ENCODE data around the gene CTSH. TPM values are rescaled to one million over a fixed set of nuclear protein-coding genes. Genes with fewer than 3 reads are reported as not detected.

CTSH gene
- total RNA-seq, 1 experiment from 2014 or later = 20.4 TPM

GRCh38 chr15:78978601-78979179, 33.8 kb upstream of the CTSH start (continued):
- TF ChIP-seq, protein P1, sequence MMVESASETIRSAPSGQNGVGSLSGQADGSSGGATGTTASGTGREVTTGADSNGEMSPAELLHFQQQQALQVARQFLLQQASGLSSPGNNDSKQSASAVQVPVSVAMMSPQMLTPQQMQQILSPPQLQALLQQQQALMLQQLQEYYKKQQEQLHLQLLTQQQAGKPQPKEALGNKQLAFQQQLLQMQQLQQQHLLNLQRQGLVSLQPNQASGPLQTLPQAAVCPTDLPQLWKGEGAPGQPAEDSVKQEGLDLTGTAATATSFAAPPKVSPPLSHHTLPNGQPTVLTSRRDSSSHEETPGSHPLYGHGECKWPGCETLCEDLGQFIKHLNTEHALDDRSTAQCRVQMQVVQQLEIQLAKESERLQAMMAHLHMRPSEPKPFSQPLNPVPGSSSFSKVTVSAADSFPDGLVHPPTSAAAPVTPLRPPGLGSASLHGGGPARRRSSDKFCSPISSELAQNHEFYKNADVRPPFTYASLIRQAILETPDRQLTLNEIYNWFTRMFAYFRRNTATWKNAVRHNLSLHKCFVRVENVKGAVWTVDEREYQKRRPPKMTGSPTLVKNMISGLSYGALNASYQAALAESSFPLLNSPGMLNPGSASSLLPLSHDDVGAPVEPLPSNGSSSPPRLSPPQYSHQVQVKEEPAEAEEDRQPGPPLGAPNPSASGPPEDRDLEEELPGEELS (CRISPR knock-in tag; IDR thresholded peaks at IDR 0.05) = no peak
- TF ChIP-seq, protein P2, sequence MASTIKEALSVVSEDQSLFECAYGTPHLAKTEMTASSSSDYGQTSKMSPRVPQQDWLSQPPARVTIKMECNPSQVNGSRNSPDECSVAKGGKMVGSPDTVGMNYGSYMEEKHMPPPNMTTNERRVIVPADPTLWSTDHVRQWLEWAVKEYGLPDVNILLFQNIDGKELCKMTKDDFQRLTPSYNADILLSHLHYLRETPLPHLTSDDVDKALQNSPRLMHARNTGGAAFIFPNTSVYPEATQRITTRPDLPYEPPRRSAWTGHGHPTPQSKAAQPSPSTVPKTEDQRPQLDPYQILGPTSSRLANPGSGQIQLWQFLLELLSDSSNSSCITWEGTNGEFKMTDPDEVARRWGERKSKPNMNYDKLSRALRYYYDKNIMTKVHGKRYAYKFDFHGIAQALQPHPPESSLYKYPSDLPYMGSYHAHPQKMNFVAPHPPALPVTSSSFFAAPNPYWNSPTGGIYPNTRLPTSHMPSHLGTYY (CRISPR knock-in tag; IDR thresholded peaks at IDR 0.05) = no peak

DNA sequence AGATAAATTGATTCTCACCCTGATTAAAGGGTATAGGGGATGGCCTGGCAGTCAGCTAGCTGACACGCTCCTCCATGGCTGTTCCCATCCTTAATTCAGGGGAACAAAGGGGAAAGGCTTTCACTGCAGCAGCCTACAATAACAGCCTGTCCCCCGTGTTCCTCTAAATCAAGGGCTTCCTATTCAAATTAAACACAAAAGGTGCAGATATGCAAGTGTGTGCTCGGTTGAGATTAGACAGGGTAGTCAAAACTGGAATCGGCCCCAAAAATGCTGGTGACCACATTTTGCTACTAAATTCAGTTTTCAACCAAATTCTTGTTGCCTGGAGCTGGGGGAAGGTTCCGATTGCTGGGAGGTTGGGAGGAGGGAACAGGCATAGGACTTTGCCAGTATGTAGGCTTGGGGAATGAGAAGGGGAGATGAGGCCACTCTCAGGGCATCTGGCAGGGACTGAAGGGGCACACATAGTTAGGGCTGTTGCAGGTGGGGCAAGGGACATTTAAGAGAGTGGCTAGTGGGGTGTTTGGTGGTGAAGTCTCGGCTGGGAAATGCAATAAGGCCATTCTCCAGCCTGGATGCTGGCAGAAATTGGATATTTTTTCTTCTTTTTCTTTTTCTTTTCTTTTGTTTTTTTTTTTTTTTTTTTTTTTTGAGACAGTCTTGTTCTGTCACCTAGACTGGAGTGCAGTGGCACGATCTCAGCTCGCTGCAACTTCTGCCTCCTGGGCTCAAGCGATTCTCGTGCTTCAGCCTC, 32.9 kb upstream of the CTSH start:
- no peaks in the 10 kb centered on the region for H3K36me3 Mint-ChIP-seq
- CTCF ChIA-PET = interaction anchor here (1.2 to 5.5 kb wide), 6 partner anchors 10 to 69 kb away, joined by 3 to 87 read pairs (median 13); no protein-coding TSS in a partner anchor
- DNase-seq (ENCODE audit: low spot score) (no peak), ATAC-seq (no peak)
- peaks cover 16% of the 10 kb centered on the region for H3K27me3 Mint-ChIP-seq (ENCODE audit: low read depth)
- peaks cover 11% of the 10 kb centered on the region for H3K4me1 Mint-ChIP-seq
- H3K4me3 Mint-ChIP-seq = no peak overlapping the region
- POLR2A ChIA-PET = no interaction called here
- no peak for TF ChIP-seq SP1 (CRISPR knock-in tag; conservative IDR thresholded peaks at IDR 0.05)
- TF ChIP-seq RORB (CRISPR knock-in tag; IDR thresholded peaks at IDR 0.05) = no peak
- TF ChIP-seq JUN (CRISPR knock-in tag; IDR thresholded peaks at IDR 0.05) = no peak
- TF ChIP-seq USF2 (CRISPR knock-in tag; IDR thresholded peaks at IDR 0.05) = no peak
- no peak for TF ChIP-seq ZNF138 (CRISPR knock-in tag; conservative IDR thresholded peaks at IDR 0.05)
- TF ChIP-seq FOXK1 (CRISPR knock-in tag; IDR thresholded peaks at IDR 0.05) = no peak
- no peak for TF ChIP-seq MAX (CRISPR knock-in tag; IDR thresholded peaks at IDR 0.05)
- TF ChIP-seq ZNF219 (CRISPR knock-in tag; IDR thresholded peaks at IDR 0.05; ENCODE audit: borderline replicate concordance) = no peak
- no peak for TF ChIP-seq PRDM15 (CRISPR knock-in tag; IDR thresholded peaks at IDR 0.05)
- TF ChIP-seq NFE2L1 (CRISPR knock-in tag; IDR thresholded peaks at IDR 0.05) = no peak
- no peak overlapping the region for H3K27ac Mint-ChIP-seq
- H3K9me3 Mint-ChIP-seq = no peaks in the 10 kb centered on the region

DNA sequence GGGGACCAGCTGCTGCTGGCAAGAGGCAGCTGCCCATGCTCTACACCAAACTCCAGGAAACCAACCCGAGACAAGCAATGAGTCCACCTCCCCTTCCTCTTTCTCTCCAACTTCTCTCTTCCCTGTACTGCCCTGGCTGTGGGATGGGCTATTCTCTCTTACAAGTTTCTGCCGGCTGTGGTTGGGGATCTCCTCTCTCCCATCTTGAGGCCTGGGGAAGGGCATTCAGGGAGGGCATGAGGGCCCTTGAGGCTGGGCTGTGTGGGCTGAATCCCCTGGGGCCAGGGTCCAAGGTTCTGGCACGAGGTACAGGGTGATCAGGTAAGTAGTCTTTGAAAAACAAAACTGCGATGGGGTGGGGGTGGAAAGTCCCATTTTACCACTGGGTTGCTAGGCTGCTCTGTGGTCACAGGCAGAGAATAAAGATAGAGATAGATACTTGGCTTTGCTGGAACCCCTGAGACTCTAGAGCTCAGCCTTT, 32.3 kb upstream of the CTSH start:
- peaks cover 16% of the 10 kb centered on the region for H3K27me3 Mint-ChIP-seq (ENCODE audit: low read depth)
- no peak for ATAC-seq
- DNase-seq (ENCODE audit: low spot score) = no peak
- CTCF ChIA-PET = interaction anchor here (1.2 to 5.5 kb wide), 3 partner anchors 9 to 68 kb away, joined by 3 to 87 read pairs (median 69); no protein-coding TSS in a partner anchor
- no peak overlapping the region for H3K27ac Mint-ChIP-seq
- no peaks in the 10 kb centered on the region for H3K36me3 Mint-ChIP-seq
- H3K4me1 Mint-ChIP-seq = peaks cover 16% of the 10 kb centered on the region
- H3K4me3 Mint-ChIP-seq = no peak overlapping the region
- POLR2A ChIA-PET = no interaction called here
- H3K9me3 Mint-ChIP-seq = no peaks in the 10 kb centered on the region
- TF ChIP-seq IRF2 (CRISPR knock-in tag; IDR thresholded peaks at IDR 0.05; ENCODE audit: borderline replicate concordance, low read depth) (no peak), ARID4B (CRISPR knock-in tag; IDR thresholded peaks at IDR 0.05; ENCODE audit: borderline replicate concordance) (no peak)
